PFSK-1 (cell line): ENCODE results near the gene CDH24.

ENCODE experiments used
- POLR2AphosphoS5 ChIP-seq: IDR thresholded peaks from 2 replicates; pipeline ENCODE4 v1.6.1; 2012; ENCODE audit warnings: low read depth, mild to moderate bottlenecking, control low read depth, low read length, moderate library complexity
- REST ChIP-seq, 2 experiments: IDR thresholded peaks; 2 replicates each; pipeline versions ENCODE4 v1.6.1 to v1.8.0; 2011 to 2012; ENCODE audit warnings: low read depth in 2 of 2, low read length in 2 of 2, control low read depth in 1 of 2, inconsistent platforms in 1 of 2, mild to moderate bottlenecking in 1 of 2, moderate library complexity in 1 of 2; ENCODE audit not compliant: insufficient read depth in 1 of 2
- TAF1 ChIP-seq: IDR thresholded peaks from 2 replicates; pipeline ENCODE4 v1.6.1; 2012; ENCODE audit warnings: low read length, control low read depth, borderline replicate concordance; ENCODE audit not compliant: insufficient read depth

DNA sequence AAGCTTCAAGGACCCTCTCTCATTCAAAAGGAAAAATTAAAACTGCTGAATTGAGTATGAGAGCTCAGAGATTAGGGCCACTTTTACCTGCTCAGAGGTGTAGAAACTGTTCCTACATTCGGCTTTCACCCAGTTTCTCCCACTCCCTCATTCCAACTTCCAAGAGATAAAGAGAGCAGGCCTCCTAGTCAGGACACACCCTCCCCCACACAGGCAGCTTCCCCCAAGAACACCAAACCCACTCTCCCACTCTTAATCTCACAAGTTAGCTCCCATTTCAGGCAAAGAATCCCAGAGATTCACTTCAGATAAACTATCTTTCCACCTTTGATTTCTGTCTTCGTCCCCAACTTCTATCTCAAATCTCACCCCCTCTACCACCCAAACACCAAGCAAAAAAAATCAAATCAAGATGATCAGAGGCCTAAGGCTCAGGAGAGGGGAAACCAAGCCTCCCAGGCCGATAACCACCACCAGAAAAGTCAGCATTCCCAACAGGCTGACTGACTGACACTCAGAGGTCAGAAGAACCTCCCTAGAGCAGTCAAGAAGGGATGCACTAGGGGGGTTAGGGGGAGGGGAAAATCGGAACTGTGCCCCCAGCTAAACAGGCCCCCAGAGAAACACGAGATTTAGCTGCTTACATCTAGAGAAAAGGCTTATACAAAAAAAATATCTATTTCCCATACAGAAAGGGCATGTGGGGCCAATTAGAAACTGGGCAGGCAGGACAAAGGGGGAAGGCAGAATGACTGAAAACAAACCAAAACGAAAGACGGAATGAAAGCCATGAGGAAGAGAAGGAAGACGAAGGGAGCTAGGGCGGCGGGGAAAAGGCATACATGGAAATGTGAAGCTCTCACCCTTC lies 13.2 kb upstream of the CDH24 start:
- TF ChIP-seq TAF1: no peak
- no peak for TF ChIP-seq POLR2AphosphoS5
- no peak for TF ChIP-seq REST (IDR thresholded peaks at IDR 0.05; ENCODE audit: insufficient read depth in 1 of 2, low read depth in 2 of 2, low read length in 2 of 2)
